Measurements from ENCODE around the gene DST. TPM values are rescaled to one million over a fixed set of nuclear protein-coding genes. Genes with fewer than 3 reads are reported as not detected.
A peak's percentile ranks its signal among the peaks of the same experiment; 100 is the strongest.

Gene DST
- total RNA-seq, 1 experiment from 2014 or later: 132 TPM

DNA sequence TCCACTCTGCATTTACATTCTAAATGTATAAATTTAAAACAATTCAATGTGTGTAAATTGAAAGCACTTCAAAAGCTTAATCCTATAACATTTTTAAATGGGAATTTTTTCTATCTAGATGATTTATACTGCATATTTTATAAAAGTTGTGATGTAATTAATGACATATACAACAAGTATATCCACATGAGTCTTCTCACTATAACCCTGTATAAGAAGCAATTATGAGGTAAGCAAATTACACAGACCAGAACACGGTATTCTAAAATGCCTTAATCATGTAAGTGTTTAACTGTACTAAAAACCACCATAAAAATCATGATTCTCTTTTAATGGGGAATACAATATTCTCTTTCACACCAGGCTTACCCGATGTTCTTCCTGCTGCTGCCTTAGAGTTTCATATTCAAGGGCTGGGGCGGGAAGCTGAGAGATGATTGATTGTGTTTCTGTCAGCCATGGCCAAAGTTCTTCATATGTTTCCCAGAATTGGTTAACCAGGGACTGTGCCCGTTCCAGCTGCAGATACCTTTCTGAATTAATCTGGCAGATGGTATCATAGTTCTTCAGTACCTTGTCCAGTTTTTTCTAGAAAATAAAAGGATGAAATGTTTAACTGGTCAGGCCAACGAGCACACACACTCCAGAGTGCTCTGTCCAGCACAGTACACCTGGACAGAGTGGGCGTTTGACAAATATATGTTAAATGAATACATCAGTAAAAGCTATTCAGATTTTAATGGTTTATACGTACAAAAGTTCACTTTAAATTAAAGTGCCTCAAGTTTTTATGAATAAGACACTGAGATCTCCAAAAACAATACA is 127.4 kb downstream of the DST start:
- CTCF ChIA-PET: no interaction called here
- POLR2A ChIA-PET: no interaction called here
- H3K27ac Mint-ChIP-seq: no peak overlapping the region
- ATAC-seq (no peak), DNase-seq (ENCODE audit: low spot score) (no peak)
- H3K4me3 Mint-ChIP-seq: no peak overlapping the region
- peaks cover 48% of the 10 kb centered on the region for H3K36me3 Mint-ChIP-seq
- peaks cover 4% of the 10 kb centered on the region; the same call in 1 of the 2 replicates for H3K4me1 Mint-ChIP-seq
- H3K27me3 Mint-ChIP-seq (ENCODE audit: low read depth): no peaks in the 10 kb centered on the region
- 0 out of 2 replicates have a peak, but pooled peaks cover 6% of the 10 kb centered on the region for H3K9me3 Mint-ChIP-seq
- TF ChIP-seq JUN (CRISPR knock-in tag; IDR thresholded peaks at IDR 0.05) (no peak), ESRRA (CRISPR knock-in tag; IDR thresholded peaks at IDR 0.05; ENCODE audit: borderline replicate concordance) (no peak), ZBTB21 (CRISPR knock-in tag; IDR thresholded peaks at IDR 0.05; ENCODE audit: borderline replicate concordance) (no peak), OVOL2 (CRISPR knock-in tag; IDR thresholded peaks at IDR 0.05; ENCODE audit: borderline replicate concordance) (no peak), IRF2 (CRISPR knock-in tag; IDR thresholded peaks at IDR 0.05; ENCODE audit: borderline replicate concordance, low read depth) (no peak), EMX1 (CRISPR knock-in tag; IDR thresholded peaks at IDR 0.05) (no peak), NFATC4 (CRISPR knock-in tag; IDR thresholded peaks at IDR 0.05) (no peak), FOXJ3 (CRISPR knock-in tag; IDR thresholded peaks at IDR 0.05; ENCODE audit: borderline replicate concordance) (no peak), SMAD3 (CRISPR knock-in tag; IDR thresholded peaks at IDR 0.05; ENCODE audit: borderline replicate concordance) (no peak)
- TF ChIP-seq, protein P1, sequence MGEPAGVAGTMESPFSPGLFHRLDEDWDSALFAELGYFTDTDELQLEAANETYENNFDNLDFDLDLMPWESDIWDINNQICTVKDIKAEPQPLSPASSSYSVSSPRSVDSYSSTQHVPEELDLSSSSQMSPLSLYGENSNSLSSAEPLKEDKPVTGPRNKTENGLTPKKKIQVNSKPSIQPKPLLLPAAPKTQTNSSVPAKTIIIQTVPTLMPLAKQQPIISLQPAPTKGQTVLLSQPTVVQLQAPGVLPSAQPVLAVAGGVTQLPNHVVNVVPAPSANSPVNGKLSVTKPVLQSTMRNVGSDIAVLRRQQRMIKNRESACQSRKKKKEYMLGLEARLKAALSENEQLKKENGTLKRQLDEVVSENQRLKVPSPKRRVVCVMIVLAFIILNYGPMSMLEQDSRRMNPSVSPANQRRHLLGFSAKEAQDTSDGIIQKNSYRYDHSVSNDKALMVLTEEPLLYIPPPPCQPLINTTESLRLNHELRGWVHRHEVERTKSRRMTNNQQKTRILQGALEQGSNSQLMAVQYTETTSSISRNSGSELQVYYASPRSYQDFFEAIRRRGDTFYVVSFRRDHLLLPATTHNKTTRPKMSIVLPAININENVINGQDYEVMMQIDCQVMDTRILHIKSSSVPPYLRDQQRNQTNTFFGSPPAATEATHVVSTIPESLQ (CRISPR knock-in tag; IDR thresholded peaks at IDR 0.05): no peak
- TF ChIP-seq, protein P2, sequence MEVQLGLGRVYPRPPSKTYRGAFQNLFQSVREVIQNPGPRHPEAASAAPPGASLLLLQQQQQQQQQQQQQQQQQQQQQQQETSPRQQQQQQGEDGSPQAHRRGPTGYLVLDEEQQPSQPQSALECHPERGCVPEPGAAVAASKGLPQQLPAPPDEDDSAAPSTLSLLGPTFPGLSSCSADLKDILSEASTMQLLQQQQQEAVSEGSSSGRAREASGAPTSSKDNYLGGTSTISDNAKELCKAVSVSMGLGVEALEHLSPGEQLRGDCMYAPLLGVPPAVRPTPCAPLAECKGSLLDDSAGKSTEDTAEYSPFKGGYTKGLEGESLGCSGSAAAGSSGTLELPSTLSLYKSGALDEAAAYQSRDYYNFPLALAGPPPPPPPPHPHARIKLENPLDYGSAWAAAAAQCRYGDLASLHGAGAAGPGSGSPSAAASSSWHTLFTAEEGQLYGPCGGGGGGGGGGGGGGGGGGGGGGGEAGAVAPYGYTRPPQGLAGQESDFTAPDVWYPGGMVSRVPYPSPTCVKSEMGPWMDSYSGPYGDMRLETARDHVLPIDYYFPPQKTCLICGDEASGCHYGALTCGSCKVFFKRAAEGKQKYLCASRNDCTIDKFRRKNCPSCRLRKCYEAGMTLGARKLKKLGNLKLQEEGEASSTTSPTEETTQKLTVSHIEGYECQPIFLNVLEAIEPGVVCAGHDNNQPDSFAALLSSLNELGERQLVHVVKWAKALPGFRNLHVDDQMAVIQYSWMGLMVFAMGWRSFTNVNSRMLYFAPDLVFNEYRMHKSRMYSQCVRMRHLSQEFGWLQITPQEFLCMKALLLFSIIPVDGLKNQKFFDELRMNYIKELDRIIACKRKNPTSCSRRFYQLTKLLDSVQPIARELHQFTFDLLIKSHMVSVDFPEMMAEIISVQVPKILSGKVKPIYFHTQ (CRISPR knock-in tag; IDR thresholded peaks at IDR 0.05): no peak
- TF ChIP-seq, protein P3, sequence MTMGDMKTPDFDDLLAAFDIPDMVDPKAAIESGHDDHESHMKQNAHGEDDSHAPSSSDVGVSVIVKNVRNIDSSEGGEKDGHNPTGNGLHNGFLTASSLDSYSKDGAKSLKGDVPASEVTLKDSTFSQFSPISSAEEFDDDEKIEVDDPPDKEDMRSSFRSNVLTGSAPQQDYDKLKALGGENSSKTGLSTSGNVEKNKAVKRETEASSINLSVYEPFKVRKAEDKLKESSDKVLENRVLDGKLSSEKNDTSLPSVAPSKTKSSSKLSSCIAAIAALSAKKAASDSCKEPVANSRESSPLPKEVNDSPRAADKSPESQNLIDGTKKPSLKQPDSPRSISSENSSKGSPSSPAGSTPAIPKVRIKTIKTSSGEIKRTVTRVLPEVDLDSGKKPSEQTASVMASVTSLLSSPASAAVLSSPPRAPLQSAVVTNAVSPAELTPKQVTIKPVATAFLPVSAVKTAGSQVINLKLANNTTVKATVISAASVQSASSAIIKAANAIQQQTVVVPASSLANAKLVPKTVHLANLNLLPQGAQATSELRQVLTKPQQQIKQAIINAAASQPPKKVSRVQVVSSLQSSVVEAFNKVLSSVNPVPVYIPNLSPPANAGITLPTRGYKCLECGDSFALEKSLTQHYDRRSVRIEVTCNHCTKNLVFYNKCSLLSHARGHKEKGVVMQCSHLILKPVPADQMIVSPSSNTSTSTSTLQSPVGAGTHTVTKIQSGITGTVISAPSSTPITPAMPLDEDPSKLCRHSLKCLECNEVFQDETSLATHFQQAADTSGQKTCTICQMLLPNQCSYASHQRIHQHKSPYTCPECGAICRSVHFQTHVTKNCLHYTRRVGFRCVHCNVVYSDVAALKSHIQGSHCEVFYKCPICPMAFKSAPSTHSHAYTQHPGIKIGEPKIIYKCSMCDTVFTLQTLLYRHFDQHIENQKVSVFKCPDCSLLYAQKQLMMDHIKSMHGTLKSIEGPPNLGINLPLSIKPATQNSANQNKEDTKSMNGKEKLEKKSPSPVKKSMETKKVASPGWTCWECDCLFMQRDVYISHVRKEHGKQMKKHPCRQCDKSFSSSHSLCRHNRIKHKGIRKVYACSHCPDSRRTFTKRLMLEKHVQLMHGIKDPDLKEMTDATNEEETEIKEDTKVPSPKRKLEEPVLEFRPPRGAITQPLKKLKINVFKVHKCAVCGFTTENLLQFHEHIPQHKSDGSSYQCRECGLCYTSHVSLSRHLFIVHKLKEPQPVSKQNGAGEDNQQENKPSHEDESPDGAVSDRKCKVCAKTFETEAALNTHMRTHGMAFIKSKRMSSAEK (CRISPR knock-in tag; IDR thresholded peaks at IDR 0.05; ENCODE audit: borderline replicate concordance): no peak

DNA sequence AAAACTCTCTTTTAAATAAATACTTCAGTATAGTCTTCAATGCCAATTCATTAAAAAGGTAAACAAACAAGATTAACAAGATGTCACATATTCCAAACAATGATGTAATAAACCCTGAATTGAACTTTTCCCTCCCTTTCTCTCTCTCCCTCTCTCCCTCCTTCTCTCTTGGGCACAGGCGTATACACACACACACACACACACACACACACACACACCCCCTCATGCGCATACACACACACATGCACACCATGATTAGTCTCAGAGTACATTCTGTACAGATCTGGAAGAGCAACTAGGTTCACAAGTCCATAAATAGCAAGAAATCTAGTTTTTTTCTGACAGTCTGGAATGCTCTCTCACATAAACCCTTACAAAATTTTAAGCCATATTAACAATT is 128.3 kb downstream of the DST start:
- ATAC-seq (no peak), DNase-seq (ENCODE audit: low spot score) (no peak)
- Mint-ChIP-seq H3K27me3 (ENCODE audit: low read depth) (no peaks in the 10 kb centered on the region), H3K4me3 (no peak overlapping the region), H3K9me3 (no peaks in the 10 kb centered on the region), H3K4me1 (no peaks in the 10 kb centered on the region), H3K36me3 (peaks cover 43% of the 10 kb centered on the region), H3K27ac (peak overlapping the region; percentile 54; the same call in 1 of the 2 replicates)
- CTCF ChIA-PET: no interaction called here
- POLR2A ChIA-PET: no interaction called here
- TF ChIP-seq, protein P4, sequence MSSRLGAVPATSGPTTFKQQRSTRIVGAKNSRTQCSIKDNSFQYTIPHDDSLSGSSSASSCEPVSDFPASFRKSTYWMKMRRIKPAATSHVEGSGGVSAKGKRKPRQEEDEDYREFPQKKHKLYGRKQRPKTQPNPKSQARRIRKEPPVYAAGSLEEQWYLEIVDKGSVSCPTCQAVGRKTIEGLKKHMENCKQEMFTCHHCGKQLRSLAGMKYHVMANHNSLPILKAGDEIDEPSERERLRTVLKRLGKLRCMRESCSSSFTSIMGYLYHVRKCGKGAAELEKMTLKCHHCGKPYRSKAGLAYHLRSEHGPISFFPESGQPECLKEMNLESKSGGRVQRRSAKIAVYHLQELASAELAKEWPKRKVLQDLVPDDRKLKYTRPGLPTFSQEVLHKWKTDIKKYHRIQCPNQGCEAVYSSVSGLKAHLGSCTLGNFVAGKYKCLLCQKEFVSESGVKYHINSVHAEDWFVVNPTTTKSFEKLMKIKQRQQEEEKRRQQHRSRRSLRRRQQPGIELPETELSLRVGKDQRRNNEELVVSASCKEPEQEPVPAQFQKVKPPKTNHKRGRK (CRISPR knock-in tag; IDR thresholded peaks at IDR 0.05; ENCODE audit: borderline replicate concordance): no peak
- TF ChIP-seq, protein P5, sequence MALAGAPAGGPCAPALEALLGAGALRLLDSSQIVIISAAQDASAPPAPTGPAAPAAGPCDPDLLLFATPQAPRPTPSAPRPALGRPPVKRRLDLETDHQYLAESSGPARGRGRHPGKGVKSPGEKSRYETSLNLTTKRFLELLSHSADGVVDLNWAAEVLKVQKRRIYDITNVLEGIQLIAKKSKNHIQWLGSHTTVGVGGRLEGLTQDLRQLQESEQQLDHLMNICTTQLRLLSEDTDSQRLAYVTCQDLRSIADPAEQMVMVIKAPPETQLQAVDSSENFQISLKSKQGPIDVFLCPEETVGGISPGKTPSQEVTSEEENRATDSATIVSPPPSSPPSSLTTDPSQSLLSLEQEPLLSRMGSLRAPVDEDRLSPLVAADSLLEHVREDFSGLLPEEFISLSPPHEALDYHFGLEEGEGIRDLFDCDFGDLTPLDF (CRISPR knock-in tag; IDR thresholded peaks at IDR 0.05): no peak
- TF ChIP-seq NFE2L1 (CRISPR knock-in tag; IDR thresholded peaks at IDR 0.05): no peak
- TF ChIP-seq, protein P6, sequence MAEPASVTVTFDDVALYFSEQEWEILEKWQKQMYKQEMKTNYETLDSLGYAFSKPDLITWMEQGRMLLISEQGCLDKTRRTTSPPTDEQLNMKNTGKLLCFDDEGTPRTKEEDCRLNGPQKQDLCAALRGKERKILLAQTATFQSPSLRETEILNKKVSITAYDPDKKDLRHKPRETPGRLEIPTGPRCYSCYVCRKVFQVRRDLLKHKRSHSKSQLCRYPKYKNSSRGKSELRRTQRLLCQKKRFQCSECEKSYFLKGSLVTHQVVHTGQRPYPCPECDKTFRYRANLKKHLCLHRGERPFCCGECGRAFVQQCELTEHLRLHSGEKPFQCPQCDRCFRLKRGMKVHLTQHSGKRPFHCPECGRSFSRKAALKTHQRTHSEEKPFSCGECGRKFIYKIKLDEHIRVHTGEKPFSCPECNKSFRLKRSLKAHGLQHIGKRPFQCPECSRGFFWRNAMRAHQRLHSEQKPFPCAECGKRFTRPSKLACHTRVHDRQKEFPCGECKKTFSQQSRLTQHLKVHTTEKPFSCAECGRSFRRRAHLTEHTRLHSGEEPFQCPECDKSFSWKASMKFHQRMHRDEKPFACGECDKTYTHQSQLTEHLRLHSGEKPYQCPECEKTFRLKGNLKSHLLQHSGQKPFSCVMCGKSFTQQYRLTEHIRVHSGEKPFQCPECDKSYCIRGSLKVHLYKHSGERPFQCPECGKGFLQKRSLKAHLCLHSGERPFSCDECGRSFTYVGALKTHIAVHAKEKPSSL (CRISPR knock-in tag; conservative IDR thresholded peaks at IDR 0.05): no peak
- no peak for TF ChIP-seq ZNF121 (CRISPR knock-in tag; IDR thresholded peaks at IDR 0.05)
- no peak for TF ChIP-seq NR3C1 (CRISPR knock-in tag; conservative IDR thresholded peaks at IDR 0.05; ENCODE audit: low read depth)
- TF ChIP-seq ZNF423 (CRISPR knock-in tag; IDR thresholded peaks at IDR 0.05): no peak
- TF ChIP-seq, protein P7, sequence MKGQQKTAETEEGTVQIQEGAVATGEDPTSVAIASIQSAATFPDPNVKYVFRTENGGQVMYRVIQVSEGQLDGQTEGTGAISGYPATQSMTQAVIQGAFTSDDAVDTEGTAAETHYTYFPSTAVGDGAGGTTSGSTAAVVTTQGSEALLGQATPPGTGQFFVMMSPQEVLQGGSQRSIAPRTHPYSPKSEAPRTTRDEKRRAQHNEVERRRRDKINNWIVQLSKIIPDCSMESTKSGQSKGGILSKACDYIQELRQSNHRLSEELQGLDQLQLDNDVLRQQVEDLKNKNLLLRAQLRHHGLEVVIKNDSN (CRISPR knock-in tag; IDR thresholded peaks at IDR 0.05): no peak

Data from WTC11 (cell line).